ENCODE data around the gene VIM. TPM values are rescaled to one million over a fixed set of nuclear protein-coding genes. Genes with fewer than 3 reads are reported as not detected.

VIM gene
- total and polyA plus RNA-seq, 2 donors (not counting 1 experiment from before 2014, with no cell fraction given), result 4,882 to 7,192 TPM

Other genes starting within 250 kb of the VIM start
- 0.51 and 1.3 TPM in 2 replicates for gene CUBN, start 98.4 kb upstream of the VIM start, total RNA-seq
- gene CUBN, start 98.4 kb upstream of the VIM start, polyA plus RNA-seq, result 1.1 and 1.5 TPM in 2 replicates
- gene TRDMT1, start 26.6 kb upstream of the VIM start, total RNA-seq, result 4.4 and 5.8 TPM in 2 replicates
- 6.0 and 7.0 TPM in 2 replicates for gene TRDMT1, start 26.6 kb upstream of the VIM start, polyA plus RNA-seq
- under 0.01 and 0.26 TPM in 2 replicates for gene ST8SIA6, start 226.4 kb downstream of the VIM start, total RNA-seq
- 0.03 and 0.05 TPM in 2 replicates for gene ST8SIA6, start 226.4 kb downstream of the VIM start, polyA plus RNA-seq

Data from fibroblast of lung (primary cell).